Thyroid gland (tissue), 4 donors: ENCODE data around the gene ARMC7. TPM values are rescaled to one million over a fixed set of nuclear protein-coding genes. Genes with fewer than 3 reads are reported as not detected.
A peak's percentile ranks its signal among the peaks of the same experiment; 100 is the strongest.

Experiments used
- DNase-seq, 2 donors: peaks; one replicate each; pipeline ENCODE4 v3.0.0-alpha.2; 2019
- H3K27ac ChIP-seq, 3 donors: fragments of 200-600 bp; sonication (generic); 1 replicate in 2 of 3; 2 replicates in 1 of 3; pipeline ENCODE4 v1.5.1; 2016 to 2019; ENCODE audit warnings: mild to moderate bottlenecking in 1 of 3, moderate library complexity in 1 of 3
- H3K27me3 ChIP-seq: fragments of 200-600 bp; sonication (generic); one replicate; pipeline ENCODE4 v1.5.1; 2019
- H3K36me3 ChIP-seq, 2 donors: fragments of 200-600 bp; sonication (generic); one replicate each; pipeline ENCODE4 v1.5.1; 2016 to 2019
- H3K4me1 ChIP-seq, 2 donors: fragments of 200-600 bp; sonication (generic); one replicate each; pipeline ENCODE4 v1.5.1; 2017 to 2019
- H3K4me3 ChIP-seq, 3 donors: fragments of 200-600 bp; sonication (generic); replicated peaks in 1 of 3; 1 replicate in 2 of 3; 2 replicates in 1 of 3; pipeline ENCODE4 v1.5.1; 2016; ENCODE audit warnings: mild to moderate bottlenecking in 1 of 3
- H3K9me3 ChIP-seq: fragments of 200-600 bp; sonication (generic); one replicate; pipeline ENCODE4 v1.5.1; 2017
- POLR2A ChIP-seq, 2 donors: fragments of 450-650 bp; IDR thresholded peaks; one replicate each; pipeline ENCODE4 v1.6.1; 2017; ENCODE audit warnings: antibody characterized with exemption in 2 of 2, mild to moderate bottlenecking in 2 of 2, moderate library complexity in 1 of 2
- WGBS, 2 donors: methylation state at CpG; one replicate each; pipeline ENCODE4 v1.1.5; 2017; 5-methylcytosine and 5-hydroxymethylcytosine counted together
- intact Hi-C: fragments of 100-400 bp; cut with DNase I; formaldehyde crosslinking; loops from one replicate; pipeline ENCODE4 v1.15.1; 2023
- total RNA-seq, 4 donors: library from RNA; depleted of rRNA; stranded (reverse); fragments of >200 nt; gene quantifications; one replicate each; pipeline ENCODE4 v1.2.3, GENCODE V29; 2016
- TF ChIP-seq, protein P1 (sequence below), 6 experiments: fragments of 200-600 bp in 3 of 6; fragments of 450-650 bp in 3 of 6; sonication (generic) in 3 of 6; IDR thresholded peaks; one replicate each; pipeline ENCODE4 v1.5.1; 2016 to 2019; ENCODE audit warnings: antibody characterized with exemption in 6 of 6, mild to moderate bottlenecking in 2 of 6, inconsistent platforms in 1 of 6, moderate library complexity in 1 of 6

The ARMC7 gene
- total RNA-seq, 4 donors from 2014 or later: 8.7 to 13.1 (median 10.5) TPM

DNA sequence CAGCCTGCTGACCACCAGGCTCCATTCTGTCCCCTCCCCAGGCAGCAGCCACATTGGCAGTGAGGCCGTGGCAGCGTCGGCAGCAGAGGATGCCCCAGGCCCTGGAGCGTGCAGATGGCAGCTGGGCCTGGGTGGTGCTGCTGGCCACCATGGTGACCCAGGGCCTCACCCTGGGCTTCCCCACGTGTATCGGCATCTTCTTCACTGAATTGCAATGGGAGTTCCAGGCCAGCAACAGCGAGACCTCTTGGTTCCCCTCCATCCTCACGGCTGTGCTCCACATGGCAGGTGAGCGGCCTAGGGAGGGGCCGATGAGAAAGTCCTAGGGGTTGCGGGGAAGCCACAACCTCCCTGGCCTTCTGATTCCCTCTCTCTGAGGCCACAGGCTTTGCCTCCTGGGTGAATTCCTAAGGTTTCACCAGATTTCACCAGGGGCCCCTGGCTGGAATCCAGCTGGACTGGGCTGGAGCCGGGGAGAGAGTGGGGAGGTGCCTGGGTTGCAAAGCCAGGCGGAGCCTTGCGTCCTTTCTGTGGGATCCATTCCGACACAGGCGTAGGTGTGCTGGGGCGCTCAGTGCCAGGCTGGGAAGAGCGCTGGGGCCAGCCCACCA, 16.1 kb upstream of the ARMC7 start:
- TF ChIP-seq POLR2A (IDR thresholded peaks at IDR 0.05): no peak
- TF ChIP-seq, protein P1, sequence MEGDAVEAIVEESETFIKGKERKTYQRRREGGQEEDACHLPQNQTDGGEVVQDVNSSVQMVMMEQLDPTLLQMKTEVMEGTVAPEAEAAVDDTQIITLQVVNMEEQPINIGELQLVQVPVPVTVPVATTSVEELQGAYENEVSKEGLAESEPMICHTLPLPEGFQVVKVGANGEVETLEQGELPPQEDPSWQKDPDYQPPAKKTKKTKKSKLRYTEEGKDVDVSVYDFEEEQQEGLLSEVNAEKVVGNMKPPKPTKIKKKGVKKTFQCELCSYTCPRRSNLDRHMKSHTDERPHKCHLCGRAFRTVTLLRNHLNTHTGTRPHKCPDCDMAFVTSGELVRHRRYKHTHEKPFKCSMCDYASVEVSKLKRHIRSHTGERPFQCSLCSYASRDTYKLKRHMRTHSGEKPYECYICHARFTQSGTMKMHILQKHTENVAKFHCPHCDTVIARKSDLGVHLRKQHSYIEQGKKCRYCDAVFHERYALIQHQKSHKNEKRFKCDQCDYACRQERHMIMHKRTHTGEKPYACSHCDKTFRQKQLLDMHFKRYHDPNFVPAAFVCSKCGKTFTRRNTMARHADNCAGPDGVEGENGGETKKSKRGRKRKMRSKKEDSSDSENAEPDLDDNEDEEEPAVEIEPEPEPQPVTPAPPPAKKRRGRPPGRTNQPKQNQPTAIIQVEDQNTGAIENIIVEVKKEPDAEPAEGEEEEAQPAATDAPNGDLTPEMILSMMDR (IDR thresholded peaks at IDR 0.05): no peak
- intact Hi-C loops: no loop called here
- peaks cover 69 to 87% of the 10 kb centered on the region in 2 donors for H3K4me1 ChIP-seq
- H3K27ac ChIP-seq: peak overlapping the region; percentile 79 to 83 (median 82)
- no peaks in the 10 kb centered on the region for H3K9me3 ChIP-seq
- no peaks in the 10 kb centered on the region for H3K27me3 ChIP-seq
- WGBS, 2 donors: 86 to 90% methylated on average over 1 to 6 of the region's 18 CpGs
- no peaks in the 10 kb centered on the region for H3K36me3 ChIP-seq
- H3K4me3 ChIP-seq: no peak overlapping the region
- peak; percentile 78 to 80 for DNase-seq

DNA sequence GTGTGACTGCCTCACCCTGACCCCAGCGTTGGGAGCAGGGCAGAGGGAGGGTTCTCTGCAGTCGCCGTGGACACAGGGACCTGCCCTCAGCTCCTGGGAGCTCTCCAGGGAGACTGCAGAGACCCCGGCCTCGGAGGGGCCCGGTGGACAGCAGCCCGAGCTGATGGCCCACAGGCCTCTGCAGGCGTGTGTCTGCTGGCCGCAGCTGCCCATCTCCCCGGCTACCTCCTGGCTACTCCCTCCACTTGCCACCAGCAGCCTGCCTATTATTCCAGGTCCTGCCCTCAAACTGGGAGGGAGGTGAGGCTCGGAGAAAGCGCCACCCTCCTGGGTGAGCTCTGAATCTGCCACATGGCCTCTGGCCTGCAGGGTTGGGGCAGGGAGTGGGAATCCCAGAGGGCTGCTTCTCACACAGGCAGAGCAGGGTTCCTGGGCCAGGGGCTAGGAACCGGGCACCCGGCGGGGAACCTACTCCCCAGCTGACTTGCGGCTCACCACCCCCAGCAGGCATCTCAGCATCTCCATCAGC, 14.8 kb upstream of the ARMC7 start:
- peaks cover 70 to 82% of the 10 kb centered on the region in 2 donors for H3K4me1 ChIP-seq
- H3K4me3 ChIP-seq: no peak overlapping the region
- intact Hi-C loops: no loop called here
- H3K36me3 ChIP-seq: no peaks in the 10 kb centered on the region
- TF ChIP-seq, protein P1 (IDR thresholded peaks at IDR 0.05): no peak
- no peak for TF ChIP-seq POLR2A (IDR thresholded peaks at IDR 0.05)
- H3K27ac ChIP-seq: peak overlapping the region in 2 of 3 donors; percentile 79 to 82
- DNase-seq: no peak
- H3K27me3 ChIP-seq: no peaks in the 10 kb centered on the region
- H3K9me3 ChIP-seq: no peaks in the 10 kb centered on the region
- 87 to 90% methylated on average over 4 to 9 of the region's 16 CpGs for WGBS, 2 donors

DNA sequence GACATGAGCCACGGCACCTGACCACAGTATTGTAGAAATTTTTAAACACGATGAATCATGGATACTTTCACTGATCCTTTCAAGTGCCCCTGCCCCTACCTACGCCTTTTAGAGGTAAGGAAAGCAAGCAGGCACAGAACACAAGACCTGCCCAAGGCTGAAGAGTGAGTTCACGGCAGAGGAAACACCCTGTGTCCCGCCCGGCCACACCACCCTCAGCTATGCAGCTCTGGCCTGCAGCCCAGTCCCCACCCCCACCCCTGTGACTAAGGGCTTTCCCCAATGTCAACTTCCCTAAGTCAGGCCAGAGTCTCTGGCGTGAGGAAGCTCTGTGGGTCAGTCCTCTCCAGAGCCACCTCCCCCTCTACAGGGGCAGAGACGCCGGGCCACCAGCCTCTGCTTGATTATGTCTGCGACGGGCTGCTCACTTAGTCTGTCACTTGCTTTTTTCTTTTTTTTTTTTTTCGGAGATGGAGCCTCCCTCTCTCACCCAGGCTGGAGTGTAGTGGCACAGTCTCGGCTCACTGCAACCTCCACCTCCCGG, 13.6 kb upstream of the ARMC7 start:
- Histone ChIP-seq H3K27ac (peak overlapping the region; percentile 75 to 82 (median 79)), H3K4me3 (no peak overlapping the region), H3K36me3 (peaks cover 0 to 6% of the 10 kb centered on the region in 2 donors), H3K4me1 (peaks cover 63 to 71% of the 10 kb centered on the region in 2 donors), H3K27me3 (no peaks in the 10 kb centered on the region), H3K9me3 (no peaks in the 10 kb centered on the region)
- intact Hi-C loops: no loop called here
- peak in 1 of 2 donors; percentile 15 for TF ChIP-seq POLR2A (IDR thresholded peaks at IDR 0.05)
- TF ChIP-seq, protein P1 (IDR thresholded peaks at IDR 0.05): no peak
- DNase-seq: peak; percentile 95 to 96
- 17 to 19% methylated on average over 14 of the region's 14 CpGs for WGBS, 2 donors

DNA sequence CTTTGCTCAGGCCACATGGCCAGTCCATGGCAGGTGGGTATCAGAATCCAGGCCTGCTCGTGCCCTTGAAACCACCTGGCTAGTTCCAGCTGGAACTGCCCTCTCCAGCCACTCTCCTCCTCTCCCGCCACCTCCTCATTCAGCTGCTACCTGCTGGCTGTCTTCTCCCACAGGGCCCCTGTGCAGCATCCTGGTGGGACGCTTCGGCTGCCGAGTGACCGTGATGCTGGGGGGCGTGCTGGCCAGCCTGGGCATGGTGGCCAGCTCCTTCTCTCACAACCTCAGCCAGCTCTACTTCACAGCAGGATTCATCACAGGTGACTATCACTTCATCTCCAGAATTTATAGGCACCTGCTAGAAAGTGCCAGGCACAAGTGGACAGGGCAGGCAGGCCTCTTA, 11.9 kb upstream of the ARMC7 start:
- intact Hi-C loops: no loop called here
- H3K4me1 ChIP-seq: peaks cover 46 to 54% of the 10 kb centered on the region in 2 donors
- no peaks in the 10 kb centered on the region for H3K27me3 ChIP-seq
- WGBS, 2 donors: 92 to 93% methylated on average over 7 of the region's 7 CpGs
- TF ChIP-seq, protein P1 (IDR thresholded peaks at IDR 0.05): no peak
- TF ChIP-seq POLR2A (IDR thresholded peaks at IDR 0.05): no peak
- DNase-seq: peak in 1 of 2 donors; percentile 30
- H3K4me3 ChIP-seq: no peak overlapping the region
- peaks cover 0 to 6% of the 10 kb centered on the region in 2 donors for H3K36me3 ChIP-seq
- H3K27ac ChIP-seq: peak overlapping the region in 1 of 3 donors; percentile 79
- no peaks in the 10 kb centered on the region for H3K9me3 ChIP-seq

DNA sequence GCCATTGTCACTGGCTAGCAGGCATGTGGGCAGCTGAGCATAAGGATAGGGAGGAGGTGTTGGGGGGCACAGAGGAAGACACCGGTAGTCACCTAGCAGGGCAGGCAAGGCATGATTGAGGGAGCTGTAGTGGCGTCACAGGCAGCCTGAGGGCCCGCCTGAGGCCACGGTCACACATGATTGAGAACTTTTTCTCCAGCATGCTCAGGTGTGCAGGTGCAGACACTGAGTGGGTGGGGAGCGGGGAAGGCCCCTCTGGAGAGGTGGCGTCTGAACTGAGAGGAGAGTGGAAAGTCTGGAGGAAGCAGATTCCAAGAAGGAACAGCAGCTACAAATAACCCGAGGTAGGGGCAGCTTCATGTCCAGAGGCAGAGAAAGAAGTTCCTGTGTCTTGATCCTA, 10.9 kb upstream of the ARMC7 start:
- H3K4me1 ChIP-seq: peaks cover 39 to 53% of the 10 kb centered on the region in 2 donors
- peak overlapping the region; percentile 17 to 79 (median 33) for H3K27ac ChIP-seq
- no peaks in the 10 kb centered on the region for H3K27me3 ChIP-seq
- TF ChIP-seq POLR2A (IDR thresholded peaks at IDR 0.05): no peak
- TF ChIP-seq, protein P1 (IDR thresholded peaks at IDR 0.05): no peak
- intact Hi-C loops: no loop called here
- H3K4me3 ChIP-seq: no peak overlapping the region
- peaks cover 0 to 6% of the 10 kb centered on the region in 2 donors for H3K36me3 ChIP-seq
- WGBS, 2 donors: 30 to 53% methylated on average over 7 of the region's 7 CpGs
- no peaks in the 10 kb centered on the region for H3K9me3 ChIP-seq
- DNase-seq: peak; percentile 66 to 85
